H1 (cell line): ENCODE data around the gene ASCC1. TPM values are rescaled to one million over a fixed set of nuclear protein-coding genes. Genes with fewer than 3 reads are reported as not detected.

ENCODE experiments used
- PHF8 ChIP-seq: fragments of 200-600 bp; sonication (generic); conservative IDR thresholded peaks from 2 replicates; pipeline ENCODE4 v1.7.1; 2012; ENCODE audit warnings: low read depth, mild to moderate bottlenecking, inconsistent platforms, low read length, moderate library complexity
- RNF2 ChIP-seq: fragments of 200-900, 300-1000 bp; sonication (generic); IDR thresholded peaks from 2 replicates; pipeline ENCODE4 v1.7.1; 2016; ENCODE audit warnings: borderline replicate concordance, low read depth, mild to moderate bottlenecking, antibody characterized with exemption, low read length; ENCODE audit not compliant: poor library complexity, severe bottlenecking; ENCODE audit errors: missing control alignments
- RXRA ChIP-seq: IDR thresholded peaks from 2 replicates; pipeline ENCODE4 v1.6.1; 2011; ENCODE audit warnings: low read depth, mild to moderate bottlenecking, low read length, moderate library complexity; ENCODE audit not compliant: insufficient read depth
- SIRT6 ChIP-seq: IDR thresholded peaks from one replicate; pipeline ENCODE4 v1.7.1; 2012; ENCODE audit warnings: low read length, inconsistent platforms
- polyA plus RNA-seq, 7 experiments: library from polyadenylated mRNA; depleted of rRNA in 3 of 7; stranded (reverse) in 5 of 7; unstranded in 2 of 7; fragments of >200 nt in 5 of 7; fragments of 200-250 nt in 2 of 7; gene quantifications; 1 replicate in 5 of 7; 2 replicates in 1 of 7; 4 replicates in 1 of 7; pipeline versions ENCODE4 v1.2.1 to v1.2.3, GENCODE V29; 2011 to 2013; ENCODE audit warnings: missing spikeins in 2 of 7, mixed read lengths in 2 of 7
- total RNA-seq: library from RNA; stranded (reverse); fragmentation: NEBNext Ultra II Directional; extraction: Animal tissue kit (Norgen Biotek cat#: 25700); gene quantifications from 2 replicates; pipeline ENCODE4 v1.2.1, GENCODE V29; 2021

ASCC1 gene
- total and polyA plus RNA-seq, 2 of the 8 experiments (the other 6 are each of a cell fraction or from before 2014, with no cell fraction given): 25.6 to 35.8 TPM

GRCh38 chr10:72061930-72062329 is 154.1 kb downstream of the ASCC1 start (continued):
- TF ChIP-seq RXRA (no peak), SIRT6 (no peak), PHF8 (no peak), RNF2 (no peak)
